ENCODE results near the gene TRMT2A.

The TRMT2A gene

DNA sequence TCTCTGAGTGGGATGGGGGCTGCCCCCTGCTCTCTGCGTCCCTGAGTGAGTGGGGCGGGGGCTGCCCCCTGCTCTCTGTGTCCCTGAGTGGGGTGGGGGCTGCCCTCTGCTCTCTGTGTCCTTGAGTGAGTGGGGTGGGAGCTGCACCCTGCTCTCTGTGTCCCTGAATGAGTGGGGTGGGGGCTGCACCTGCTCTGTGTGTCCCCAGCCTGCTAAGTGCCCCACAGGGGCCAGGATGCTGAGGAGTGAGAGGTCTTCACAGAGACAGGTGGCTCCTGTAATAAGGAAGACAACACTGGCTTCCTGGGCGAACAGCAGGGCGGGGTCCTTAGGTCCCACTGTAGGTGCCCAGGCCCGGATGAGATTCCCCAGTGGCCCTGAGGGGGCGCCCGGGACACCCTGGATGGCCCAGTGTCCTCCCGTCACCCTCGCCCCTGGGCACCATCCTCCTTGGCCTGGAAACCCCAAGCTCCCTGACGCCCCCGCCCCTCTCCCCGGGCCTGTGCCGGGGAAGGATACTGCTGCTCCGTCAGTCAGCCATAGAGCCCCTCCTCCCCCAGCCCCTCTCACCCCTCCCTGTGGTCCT lies 37.7 kb upstream of the TRMT2A start:
- no peak for TF ChIP-seq CTCF (conservative IDR thresholded peaks at IDR 0.05; ENCODE audit: low read depth)
- CTCF ChIA-PET: no interaction called here
- no peak for DNase-seq (ENCODE audit: low spot score)
- no peak overlapping the region for H3K27ac ChIP-seq
- POLR2A ChIA-PET (ENCODE audit: low non-redundant PET): no interaction called here

DNA sequence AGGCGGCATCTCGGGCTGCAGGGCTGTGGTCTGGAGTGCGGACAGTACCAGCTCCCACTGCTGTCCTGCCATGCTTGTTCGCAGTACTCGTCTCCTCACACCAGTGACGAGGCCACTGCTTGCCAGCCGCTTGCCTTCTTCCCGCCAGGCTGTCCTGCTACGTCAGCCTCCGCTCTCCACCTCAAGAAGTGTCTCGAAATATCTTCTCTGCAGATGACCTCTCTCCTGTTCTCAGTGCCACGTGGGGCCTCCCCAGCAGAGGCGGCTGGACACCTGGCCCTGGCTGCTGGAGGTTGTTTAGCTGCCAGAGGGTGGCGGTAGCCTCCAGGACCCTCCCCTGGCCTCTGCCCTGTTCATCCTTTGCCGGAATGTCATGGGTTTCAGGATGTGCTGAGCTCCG lies 36.9 kb upstream of the TRMT2A start:
- H3K27ac ChIP-seq: no peak overlapping the region
- no peak for TF ChIP-seq CTCF (conservative IDR thresholded peaks at IDR 0.05; ENCODE audit: low read depth)
- POLR2A ChIA-PET (ENCODE audit: low non-redundant PET): no interaction called here
- CTCF ChIA-PET: no interaction called here
- DNase-seq (ENCODE audit: low spot score): no peak

GRCh38 chr22:20152464-20152890 lies 35.5 kb upstream of the TRMT2A start:
- CTCF ChIA-PET: no interaction called here
- POLR2A ChIA-PET (ENCODE audit: low non-redundant PET): no interaction called here
- no peak for DNase-seq (ENCODE audit: low spot score)
- no peak overlapping the region for H3K27ac ChIP-seq
- TF ChIP-seq CTCF (conservative IDR thresholded peaks at IDR 0.05; ENCODE audit: low read depth): no peak

DNA sequence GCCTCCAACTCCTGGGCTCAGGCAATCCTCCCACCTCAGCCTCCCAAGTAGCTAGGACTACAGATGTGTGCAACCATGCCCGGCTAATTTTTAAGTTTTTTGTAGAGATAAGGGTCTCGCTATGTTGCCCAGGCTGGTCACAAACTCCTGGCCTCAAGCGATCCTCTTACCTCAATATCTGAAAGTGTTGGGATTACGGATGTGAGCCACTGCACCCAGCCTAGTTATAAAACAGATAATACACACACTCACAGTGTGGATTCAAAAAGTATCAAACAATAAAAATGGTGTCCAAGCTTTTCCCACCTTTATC lies 34.2 kb upstream of the TRMT2A start:
- TF ChIP-seq CTCF (conservative IDR thresholded peaks at IDR 0.05; ENCODE audit: low read depth): no peak
- ChIA-PET CTCF (interaction anchor here (0.6 kb wide), 1 partner anchor 25 kb away, joined by 4 read pairs; no protein-coding TSS in a partner anchor), POLR2A (ENCODE audit: low non-redundant PET) (no interaction called here)
- DNase-seq (ENCODE audit: low spot score): no peak
- H3K27ac ChIP-seq: no peak overlapping the region

DNA sequence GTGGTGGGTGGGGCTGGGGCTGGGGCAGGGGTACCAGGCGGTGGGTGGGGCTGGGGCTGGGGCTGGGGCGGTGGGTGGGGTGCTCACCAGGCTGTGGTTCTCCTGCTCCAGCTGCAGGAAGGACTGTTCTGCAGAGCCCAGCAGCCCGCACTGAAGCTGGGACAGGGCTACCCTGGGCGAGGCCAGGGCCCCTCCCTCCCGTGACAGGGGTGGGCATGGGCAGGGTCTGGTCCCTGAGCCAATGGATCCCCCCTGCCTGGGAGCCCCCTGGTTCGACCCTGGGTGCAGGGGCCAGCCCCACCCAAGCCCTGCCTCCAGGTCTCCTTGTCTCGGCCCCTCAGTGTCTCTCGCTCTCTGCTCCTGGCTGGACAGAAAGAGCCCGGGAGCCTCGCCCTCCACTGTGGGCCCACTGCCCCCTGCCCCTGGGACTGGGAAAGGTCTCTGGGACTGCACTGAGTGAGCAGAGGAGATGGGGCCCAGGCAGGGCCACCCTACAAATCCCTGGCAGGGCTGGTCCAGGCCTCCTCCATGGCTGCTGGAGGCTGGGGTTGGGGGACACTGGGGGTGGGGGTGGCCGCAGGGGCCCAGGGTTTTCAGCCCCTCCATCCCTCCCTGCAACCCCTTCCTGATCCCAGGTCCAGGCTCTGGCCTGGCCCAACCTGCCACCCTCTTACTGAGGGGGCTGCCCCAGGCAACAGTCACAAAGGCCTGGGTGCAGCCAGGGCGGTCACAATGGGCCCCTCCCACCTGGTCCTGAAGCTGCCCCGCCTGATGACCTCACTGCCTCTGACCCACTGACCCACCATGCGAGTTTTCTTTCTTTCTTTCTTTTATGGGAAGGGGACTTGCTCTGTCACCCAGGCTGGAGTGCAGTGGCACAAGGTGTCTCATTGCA lies 33.6 kb upstream of the TRMT2A start, which contains the start of gene CCDC188:
TSS of gene CCDC188 (minus strand) at position 675 of the 895 bp plus-strand sequence. CDS start at position 606, 69 bp downstream.
- POLR2A ChIA-PET (ENCODE audit: low non-redundant PET): no interaction called here
- H3K27ac ChIP-seq: no peak within 1 kb of the TSS
- no peak for DNase-seq (ENCODE audit: low spot score)
- TF ChIP-seq CTCF (conservative IDR thresholded peaks at IDR 0.05; ENCODE audit: low read depth): no peak
- CTCF ChIA-PET: interaction anchor here (0.6 kb wide), 1 partner anchor 26 kb away, joined by 4 read pairs; no protein-coding TSS in a partner anchor

GRCh38 chr22:20149257-20150250 lies 32.5 kb upstream of the TRMT2A start:
- ChIA-PET POLR2A (ENCODE audit: low non-redundant PET) (no interaction called here), CTCF (no interaction called here)
- DNase-seq (ENCODE audit: low spot score): no peak
- no peak overlapping the region for H3K27ac ChIP-seq
- TF ChIP-seq CTCF (conservative IDR thresholded peaks at IDR 0.05; ENCODE audit: low read depth): no peak

All from RWPE1 (cell line).